Pancreas (tissue), 10 donors: ENCODE measurements around the gene CNTRL. TPM values are rescaled to one million over a fixed set of nuclear protein-coding genes. Genes with fewer than 3 reads are reported as not detected.

Experiments
- ATAC-seq, 4 donors: fragments of 200-7000 bp; cut with Tn5 transposase; one replicate each; pipeline versions ENCODE4 v1.8.0 to v1.9.1; 2020; ENCODE audit warnings: mild to moderate bottlenecking in 4 of 4, moderate library complexity in 4 of 4
- DNase-seq, 6 donors: peaks; one replicate each; pipeline ENCODE4 v3.0.0-alpha.2; 2020
- FAIRE-seq: peaks from 2 replicates; lab custom pipeline; 2012; peaks lifted over from hg19 to GRCh38; lab: Jason Lieb, UNC
- H3K27ac ChIP-seq, 4 donors: fragments of 200-600 bp; sonication (generic); 1 replicate in 3 of 4; 2 replicates in 1 of 4; pipeline versions ENCODE4 v1.5.0 to v1.8.0; 2020
- H3K27me3 ChIP-seq, 4 donors: fragments of 200-600 bp; one replicate each; pipeline ENCODE4 v1.8.0; 2021
- H3K36me3 ChIP-seq, 3 donors: fragments of 200-600 bp; sonication (generic) in 1 of 3; one replicate each; pipeline versions ENCODE4 v1.5.0 to v1.8.0; 2020 to 2021
- H3K4me1 ChIP-seq, 3 donors: fragments of 200-600 bp; one replicate each; pipeline ENCODE4 v1.8.0; 2021
- H3K4me3 ChIP-seq, 4 donors: fragments of 200-600 bp; sonication (generic) in 2 of 4; one replicate each; pipeline versions ENCODE4 v1.5.0 to v1.8.0; 2020 to 2021
- H3K9me3 ChIP-seq, 4 donors: fragments of 200-600 bp; one replicate each; pipeline ENCODE4 v1.8.0; 2021
- CTCF ChIP-seq, 4 donors: fragments of 200-600 bp; sonication (generic) in 3 of 4; IDR thresholded peaks; one replicate each; pipeline versions ENCODE4 v1.5.0 to v1.8.0; 2021; ENCODE audit warnings: antibody characterized with exemption in 4 of 4
- WGBS, 2 donors: extraction: QIAGEN DNeasy Blood & Tissue Kit; methylation state at CpG; one replicate each; pipeline ENCODE4 v1.1.7; 2013; 5-methylcytosine and 5-hydroxymethylcytosine counted together
- intact Hi-C, 3 donors: fragments of 100-400 bp; cut with DNase I; formaldehyde crosslinking; loops; one replicate each; pipeline versions ENCODE4 v1.11.1 to v1.14.2; 2022
- polyA plus RNA-seq, 2 donors: library from polyadenylated mRNA; stranded (reverse); fragments of 200-250 nt; gene quantifications; one replicate each; pipeline ENCODE4 v1.2.3, GENCODE V29; 2013
- total RNA-seq, 6 donors: library from RNA; stranded (reverse); fragmentation: NEBNext Ultra II Directional in 4 of 6; extraction: Animal tissue kit (Norgen Biotek cat#: 25700) in 4 of 6; gene quantifications; one replicate each; pipeline versions ENCODE4 v1.2.1 to v1.2.4, GENCODE V29; 2021 to 2023
- donor health status: healthy with polysubstance abuse.
- donor health status: DM: no; HTN: no; CAD: no; lungs with moderate emphysema.
- donor health status: DM: no; HTN: no; CAD: no.
- donor health status: control.
- donor health status: control.
- donor health status: Bipolar disorder and iron deficiency.
- donor health status: DM: yes; HTN: yes; CAD: no.
- donor health status: DM: no; HTN: no; CAD: no.
- donor health status: DM: no; HTN: no; CAD: no.
- donor health status: DM: yes; HTN: yes; CAD: no.

The CNTRL gene
- total and polyA plus RNA-seq, 8 donors = 5.0 to 12.1 (median 6.5) TPM

- peaks cover 0 to 15% (median 0%) of the 10 kb centered on the region in 3 donors for H3K36me3 ChIP-seq
- FAIRE-seq = no peak
Measured at GRCh38 chr9:121154782-121155181, 80.0 kb downstream of the CNTRL start.

GRCh38 chr9:121156263-121156731 lies 81.5 kb downstream of the CNTRL start:
- no peak overlapping the region for H3K4me3 ChIP-seq
- DNase-seq = no peak
- H3K9me3 ChIP-seq = no peaks in the 10 kb centered on the region
- no peak for FAIRE-seq
- no peaks in the 10 kb centered on the region for H3K4me1 ChIP-seq
- H3K36me3 ChIP-seq = peaks cover 0 to 9% (median 0%) of the 10 kb centered on the region in 3 donors
- intact Hi-C loops = no loop called here
- no peak overlapping the region for H3K27ac ChIP-seq
- no peak for TF ChIP-seq CTCF (IDR thresholded peaks at IDR 0.05)
- H3K27me3 ChIP-seq = no peaks in the 10 kb centered on the region
- ATAC-seq = no peak
- WGBS, 2 donors = 78 to 79% methylated on average over 2 of the region's 2 CpGs

More at GRCh38 chr9:121154782-121155181, 80.0 kb downstream of the CNTRL start:
- 92 to 97% methylated on average over 6 of the region's 6 CpGs for WGBS, 2 donors
- Histone ChIP-seq H3K27ac (no peak overlapping the region), H3K27me3 (no peaks in the 10 kb centered on the region), H3K4me3 (no peak overlapping the region), H3K9me3 (peaks cover 0 to 3% (median 0%) of the 10 kb centered on the region in 4 donors), H3K4me1 (no peaks in the 10 kb centered on the region)
- ATAC-seq = no peak
- no peak for DNase-seq
- no peak for TF ChIP-seq CTCF (IDR thresholded peaks at IDR 0.05)
- intact Hi-C loops = no loop called here

GRCh38 chr9:121157939-121158338 lies 83.2 kb downstream of the CNTRL start:
- Histone ChIP-seq H3K4me3 (no peak overlapping the region), H3K36me3 (peaks cover 0 to 20% (median 0%) of the 10 kb centered on the region in 3 donors), H3K9me3 (no peaks in the 10 kb centered on the region), H3K27ac (no peak overlapping the region), H3K4me1 (no peaks in the 10 kb centered on the region), H3K27me3 (no peaks in the 10 kb centered on the region)
- DNase-seq (no peak), ATAC-seq (no peak), FAIRE-seq (no peak)
- intact Hi-C loops = no loop called here
- TF ChIP-seq CTCF (IDR thresholded peaks at IDR 0.05) = no peak
- 90 to 98% methylated on average over 4 of the region's 4 CpGs for WGBS, 2 donors

- no peak for ATAC-seq
- 84 to 87% methylated on average over 1 of the region's 1 CpG for WGBS, 2 donors
- H3K9me3 ChIP-seq = no peaks in the 10 kb centered on the region
- H3K4me3 ChIP-seq = no peak overlapping the region
- H3K27ac ChIP-seq = no peak overlapping the region
- intact Hi-C loops = no loop called here
- TF ChIP-seq CTCF (IDR thresholded peaks at IDR 0.05) = no peak
- no peaks in the 10 kb centered on the region for H3K4me1 ChIP-seq
- H3K27me3 ChIP-seq = no peaks in the 10 kb centered on the region
- H3K36me3 ChIP-seq = peaks cover 0 to 20% (median 0%) of the 10 kb centered on the region in 3 donors
- DNase-seq = no peak
- no peak for FAIRE-seq
Measured at GRCh38 chr9:121160025-121160424, 85.3 kb downstream of the CNTRL start.

- H3K36me3 ChIP-seq = peaks cover 0 to 17% (median 4%) of the 10 kb centered on the region in 3 donors
- ATAC-seq (no peak), DNase-seq (no peak), FAIRE-seq (no peak)
- no peaks in the 10 kb centered on the region for H3K27me3 ChIP-seq
- H3K27ac ChIP-seq = no peak overlapping the region
- no peaks in the 10 kb centered on the region for H3K9me3 ChIP-seq
- no peak overlapping the region for H3K4me3 ChIP-seq
- 86% methylated on average over 2 of the region's 2 CpGs for WGBS, 2 donors
- no peaks in the 10 kb centered on the region for H3K4me1 ChIP-seq
- intact Hi-C loops = no loop called here
- TF ChIP-seq CTCF (IDR thresholded peaks at IDR 0.05) = no peak
Measured at GRCh38 chr9:121168052-121168451, 93.3 kb downstream of the CNTRL start.
